NCI-H2029 treated with DMSO at 0.1 percent for 48 hours (cell line): ENCODE results near the gene RCL1.
"Not testable (repeated sequence)": the region's sequence is repeated elsewhere in the genome, so short reads cannot be mapped to it uniquely, and the experiment has no call there.

Experiments used
- DNase-seq: peaks from one replicate; lab custom pipeline; 2025; lab: John Stamatoyannopoulos, UW

The RCL1 gene

GRCh38 chr9:4886698-4887097 is 94.0 kb downstream of the RCL1 start:
- DNase-seq = no peak

DNA sequence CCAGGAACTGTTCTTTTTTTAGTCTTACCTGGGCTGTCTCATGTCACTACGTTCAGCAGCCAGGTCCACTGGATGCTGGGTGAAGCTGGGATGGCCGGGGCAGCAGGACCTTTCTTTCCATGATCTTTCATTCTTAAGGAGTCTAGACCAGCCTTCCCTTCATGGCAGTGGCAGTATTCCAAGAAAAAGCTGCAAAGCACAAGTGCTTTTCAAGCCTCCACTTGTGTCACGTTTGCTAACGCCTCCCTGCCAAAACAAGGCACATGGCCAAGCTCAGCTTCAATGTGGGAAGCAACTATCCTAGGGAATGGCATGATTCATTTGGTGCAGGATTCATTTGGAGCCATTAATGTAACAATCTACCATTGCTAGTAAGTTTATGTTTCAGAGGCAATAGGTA is 94.8 kb downstream of the RCL1 start:
- DNase-seq = peak; percentile 35

DNA sequence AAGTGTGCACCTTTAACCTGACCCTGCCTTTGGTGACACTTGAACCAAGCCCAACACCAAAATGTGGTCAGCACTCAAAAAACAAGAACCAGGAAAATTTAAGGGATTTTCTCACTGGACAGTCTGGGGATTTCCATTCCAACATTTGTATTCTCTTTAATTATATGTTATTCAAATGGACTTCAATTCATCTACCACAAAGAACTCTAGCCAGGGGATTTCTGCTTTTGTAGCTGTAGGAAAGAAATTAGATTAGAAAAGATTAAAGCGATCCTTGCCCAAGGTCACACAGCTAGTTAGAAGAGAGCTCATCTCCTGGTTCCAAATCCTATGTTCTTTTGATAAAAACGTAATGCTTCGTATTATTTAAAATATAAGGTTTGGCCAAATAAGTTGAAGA is 97.5 kb downstream of the RCL1 start:
- DNase-seq = no peak

GRCh38 chr9:4890929-4891328 is 98.2 kb downstream of the RCL1 start:
- DNase-seq = no peak

DNA sequence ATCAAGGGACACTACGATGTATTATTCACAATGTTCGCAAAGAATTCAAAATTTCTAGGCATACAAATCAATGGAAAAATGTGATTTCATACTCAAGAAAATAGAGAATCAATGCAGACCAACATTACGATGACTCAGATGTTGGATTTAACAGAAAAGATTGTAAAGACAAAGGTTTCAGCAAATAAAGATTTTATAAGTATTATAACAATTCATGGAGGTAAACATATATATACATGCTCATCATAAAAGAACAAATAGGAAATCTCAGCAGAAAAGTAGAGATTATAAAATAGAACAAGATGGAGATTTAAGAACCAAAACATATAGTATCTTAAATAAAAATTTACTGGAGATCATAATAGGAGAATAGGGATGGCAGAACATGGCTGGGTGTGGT is 98.9 kb downstream of the RCL1 start:
- DNase-seq = no peak

DNA sequence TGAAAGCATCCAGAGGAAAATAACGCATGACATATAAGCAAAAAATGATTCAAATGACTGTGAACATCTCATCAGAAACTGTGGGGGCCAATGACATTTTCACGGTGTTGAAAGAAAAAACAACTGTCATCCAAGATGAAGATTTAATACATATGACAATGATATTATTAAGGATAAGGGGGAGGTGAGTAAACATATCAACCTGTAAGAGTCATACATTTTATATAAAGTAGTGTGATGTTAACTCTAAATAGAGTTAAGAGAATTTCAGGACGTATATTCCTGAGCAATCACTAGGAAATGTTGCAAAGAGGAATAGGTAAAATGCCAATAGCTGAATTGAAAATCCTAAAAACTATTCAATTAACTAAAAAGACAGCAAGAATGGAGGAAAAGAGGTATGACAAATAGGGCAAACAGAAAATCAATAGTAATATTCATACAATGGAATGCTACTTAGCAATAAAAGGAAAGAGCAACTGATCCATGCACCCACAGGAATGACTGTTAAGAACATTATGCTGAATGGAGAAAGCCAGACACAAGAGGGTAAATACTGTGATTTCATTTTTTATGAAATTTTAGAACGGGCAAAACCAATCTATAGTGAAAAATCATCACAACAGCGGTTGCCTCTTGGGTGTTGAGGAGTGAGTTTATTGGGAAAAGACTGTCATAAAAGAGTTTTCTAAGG is 99.9 kb downstream of the RCL1 start:
- no peak for DNase-seq

- no peak for DNase-seq
These were observed 101.3 kb downstream of the RCL1 start for GRCh38 chr9:4894076-4894475.

GRCh38 chr9:4899853-4900252 is 107.1 kb downstream of the RCL1 start:
- not testable (repeated sequence) for DNase-seq

GRCh38 chr9:4901401-4902134 is 108.8 kb downstream of the RCL1 start:
- DNase-seq = not testable (repeated sequence)

DNA sequence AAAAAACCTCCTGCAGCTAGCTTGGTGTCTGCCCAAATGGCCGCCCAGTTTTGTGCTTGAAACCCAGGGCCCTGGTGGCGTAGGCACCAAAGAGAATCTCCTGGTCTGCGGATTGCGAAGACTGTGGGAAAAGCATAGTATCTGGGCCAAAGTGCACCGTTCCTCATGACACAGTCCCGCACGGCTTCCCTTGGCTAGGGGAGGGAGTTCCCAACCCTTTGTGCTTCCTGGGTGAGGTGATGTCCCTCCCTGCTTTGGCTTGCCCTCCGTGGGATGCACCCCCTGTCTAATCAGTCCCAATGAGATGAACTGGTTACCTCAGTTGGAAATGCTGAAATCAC is 109.4 kb downstream of the RCL1 start:
- DNase-seq = no peak

DNA sequence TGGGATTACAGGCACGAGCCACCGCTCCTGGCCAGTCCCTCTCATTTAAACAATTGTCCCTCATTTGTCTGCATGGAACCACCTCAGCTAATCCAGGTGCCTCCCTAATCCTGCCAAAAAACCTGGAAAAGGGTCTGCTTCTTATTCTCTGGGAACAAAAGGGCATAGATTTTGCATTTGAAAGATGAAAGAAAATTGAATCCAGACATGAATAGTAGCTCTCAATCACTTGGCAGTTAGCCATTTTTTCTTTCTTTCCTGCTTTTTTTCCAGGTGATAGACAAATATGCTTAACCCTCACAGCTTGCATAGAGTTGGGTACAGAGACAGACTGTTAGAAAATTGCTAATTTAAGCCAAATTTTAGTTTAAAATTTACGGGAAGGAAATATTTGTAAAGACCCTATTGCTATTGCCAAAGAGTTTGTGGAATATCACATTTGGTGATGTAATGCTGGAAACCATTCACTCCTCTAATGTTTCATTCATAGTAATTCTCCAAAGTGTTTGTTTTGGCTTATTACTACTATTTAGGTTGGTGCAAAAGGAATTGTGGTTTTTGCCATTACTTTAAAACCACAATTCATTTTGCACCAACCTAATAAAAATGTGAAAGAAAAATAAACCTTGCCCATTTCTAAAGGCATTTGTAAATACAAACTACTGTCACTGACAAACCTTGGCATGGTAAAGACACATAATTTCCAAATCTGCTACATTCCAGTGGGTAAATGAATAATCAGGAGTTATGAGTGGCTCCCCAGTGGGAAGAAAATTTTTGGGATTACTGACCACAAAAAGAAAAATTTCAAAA is 111.8 kb downstream of the RCL1 start:
- DNase-seq = peak; percentile 41

- no peak for DNase-seq
These were observed 112.4 kb downstream of the RCL1 start for GRCh38 chr9:4905135-4905490.
